Measurements from ENCODE around the gene LETMD1.
"Not testable (repeated sequence)": the region's sequence is repeated elsewhere in the genome, so short reads cannot be mapped to it uniquely, and the experiment has no call there.

The LETMD1 gene

DNA sequence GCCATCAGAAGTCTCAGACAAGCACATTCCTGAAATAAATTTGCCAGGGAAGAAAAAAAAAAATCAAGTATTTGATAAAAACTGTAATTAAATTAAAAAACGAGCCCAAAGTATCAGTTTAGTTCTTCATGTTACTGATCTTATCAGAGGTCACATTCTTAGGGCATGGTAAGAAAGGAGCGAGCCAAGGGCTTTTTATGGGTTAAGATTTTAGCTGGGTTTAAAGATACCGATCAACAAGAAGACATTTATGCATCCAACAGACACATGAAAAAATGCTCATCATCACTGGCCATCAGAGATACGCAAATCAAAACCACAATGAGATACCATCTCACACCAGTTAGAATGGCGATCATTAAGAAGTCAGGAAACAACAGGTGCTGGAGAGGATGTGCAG lies 30.2 kb downstream of the LETMD1 start:
- H3K4me1 ChIP-seq (ENCODE audit: control insufficient read depth, insufficient read depth, low read length); CTCF ChIA-PET; H3K4me3 ChIP-seq (ENCODE audit: low read depth, low read length); H3K9me3 ChIP-seq (ENCODE audit: control insufficient read depth, insufficient read depth, low read depth, low read length); H3K36me3 ChIP-seq (ENCODE audit: control insufficient read depth in 2 of 2, insufficient read depth in 1 of 2, low read length in 2 of 2); POLR2A ChIA-PET; H3K27ac ChIP-seq (ENCODE audit: extremely low read depth, low read depth, low read length): not testable (repeated sequence)
- TF ChIP-seq SCRT2 (tag by site-specific recombination; IDR thresholded peaks at IDR 0.05), result peak; percentile 77

DNA sequence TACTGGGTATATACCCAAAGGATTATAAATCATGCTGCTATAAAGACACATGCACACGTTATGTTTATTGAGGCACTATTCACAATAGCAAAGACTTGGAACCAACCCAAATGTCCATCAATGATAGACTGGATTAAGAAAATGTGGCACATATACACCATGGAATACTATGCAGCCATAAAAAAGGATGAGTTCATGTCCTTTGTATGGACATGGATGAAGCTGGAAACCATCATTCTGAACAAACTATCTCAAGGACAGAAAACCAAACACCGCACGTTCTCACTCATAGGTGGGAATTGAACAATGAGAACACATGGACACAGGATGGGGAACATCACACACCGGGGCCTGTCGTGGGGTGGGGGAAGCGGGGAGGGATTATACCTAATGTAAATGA lies 30.7 kb downstream of the LETMD1 start:
- H3K36me3 ChIP-seq (ENCODE audit: control insufficient read depth in 2 of 2, insufficient read depth in 1 of 2, low read length in 2 of 2); CTCF ChIA-PET; H3K27ac ChIP-seq (ENCODE audit: extremely low read depth, low read depth, low read length); H3K9me3 ChIP-seq (ENCODE audit: control insufficient read depth, insufficient read depth, low read depth, low read length); H3K4me3 ChIP-seq (ENCODE audit: low read depth, low read length); POLR2A ChIA-PET; H3K4me1 ChIP-seq (ENCODE audit: control insufficient read depth, insufficient read depth, low read length): not testable (repeated sequence)
- TF ChIP-seq ZNF280D (tag by site-specific recombination; IDR thresholded peaks at IDR 0.05) (0 out of 2 replicates have a peak, but pooled peaks have one; percentile 77), ZNF146 (tag by site-specific recombination; IDR thresholded peaks at IDR 0.05) (peak; percentile 100), ZNF580 (tag by site-specific recombination; IDR thresholded peaks at IDR 0.05) (peak; percentile 82; the same call in 1 of the 2 replicates)

GRCh38 chr12:51080136-51080535 lies 32.0 kb downstream of the LETMD1 start:
- H3K9me3 ChIP-seq (ENCODE audit: control insufficient read depth, insufficient read depth, low read depth, low read length), result no peaks in the 10 kb centered on the region
- H3K36me3 ChIP-seq (ENCODE audit: control insufficient read depth in 2 of 2, insufficient read depth in 1 of 2, low read length in 2 of 2), result peaks cover 1 to 4% of the 10 kb centered on the region in 2 experiments; a peak in 2 of 3 replicates
- CTCF ChIA-PET, result interaction anchor here (0.7 kb wide), 1 partner anchor 270 kb away, joined by 3 read pairs; no protein-coding TSS in a partner anchor
- no peak overlapping the region for H3K27ac ChIP-seq (ENCODE audit: extremely low read depth, low read depth, low read length)
- H3K4me1 ChIP-seq (ENCODE audit: control insufficient read depth, insufficient read depth, low read length), result peaks cover 8% of the 10 kb centered on the region; the same call in 1 of the 2 replicates
- POLR2A ChIA-PET, result interaction anchor here (0.6 kb wide), 1 partner anchor 320 kb away, joined by 3 read pairs; no protein-coding TSS in a partner anchor
- H3K4me3 ChIP-seq (ENCODE audit: low read depth, low read length), result no peak overlapping the region
- TF ChIP-seq ZNF366 (tag by site-specific recombination; conservative IDR thresholded peaks at IDR 0.05), result peak; percentile 26; the same call in 1 of the 2 replicates
- 0 out of 2 replicates have a peak, but pooled peaks have one; percentile 33 for TF ChIP-seq ZBTB17 (tag by site-specific recombination; IDR thresholded peaks at IDR 0.05)
- peak; percentile 34; the same call in 1 of the 2 replicates for TF ChIP-seq ZNF335 (tag by site-specific recombination; conservative IDR thresholded peaks at IDR 0.05)
- TF ChIP-seq ZNF140 (tag by site-specific recombination; IDR thresholded peaks at IDR 0.05), result no peak
- 0 out of 2 replicates have a peak, but pooled peaks have one; percentile 36 for TF ChIP-seq PRDM6 (tag by site-specific recombination; IDR thresholded peaks at IDR 0.05)
- TF ChIP-seq ZNF274 (IDR thresholded peaks at IDR 0.05; ENCODE audit: low read length), result no peak
- TF ChIP-seq ZNF274 (tag by site-specific recombination; IDR thresholded peaks at IDR 0.05; ENCODE audit: borderline replicate concordance), result no peak
- TF ChIP-seq OSR2 (tag by site-specific recombination; IDR thresholded peaks at IDR 0.05), result peak; percentile 20; the same call in 1 of the 2 replicates
- TF ChIP-seq, protein P1, sequence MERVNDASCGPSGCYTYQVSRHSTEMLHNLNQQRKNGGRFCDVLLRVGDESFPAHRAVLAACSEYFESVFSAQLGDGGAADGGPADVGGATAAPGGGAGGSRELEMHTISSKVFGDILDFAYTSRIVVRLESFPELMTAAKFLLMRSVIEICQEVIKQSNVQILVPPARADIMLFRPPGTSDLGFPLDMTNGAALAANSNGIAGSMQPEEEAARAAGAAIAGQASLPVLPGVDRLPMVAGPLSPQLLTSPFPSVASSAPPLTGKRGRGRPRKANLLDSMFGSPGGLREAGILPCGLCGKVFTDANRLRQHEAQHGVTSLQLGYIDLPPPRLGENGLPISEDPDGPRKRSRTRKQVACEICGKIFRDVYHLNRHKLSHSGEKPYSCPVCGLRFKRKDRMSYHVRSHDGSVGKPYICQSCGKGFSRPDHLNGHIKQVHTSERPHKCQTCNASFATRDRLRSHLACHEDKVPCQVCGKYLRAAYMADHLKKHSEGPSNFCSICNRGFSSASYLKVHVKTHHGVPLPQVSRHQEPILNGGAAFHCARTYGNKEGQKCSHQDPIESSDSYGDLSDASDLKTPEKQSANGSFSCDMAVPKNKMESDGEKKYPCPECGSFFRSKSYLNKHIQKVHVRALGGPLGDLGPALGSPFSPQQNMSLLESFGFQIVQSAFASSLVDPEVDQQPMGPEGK (tag by site-specific recombination; IDR thresholded peaks at IDR 0.05), result no peak
- TF ChIP-seq, protein P2, sequence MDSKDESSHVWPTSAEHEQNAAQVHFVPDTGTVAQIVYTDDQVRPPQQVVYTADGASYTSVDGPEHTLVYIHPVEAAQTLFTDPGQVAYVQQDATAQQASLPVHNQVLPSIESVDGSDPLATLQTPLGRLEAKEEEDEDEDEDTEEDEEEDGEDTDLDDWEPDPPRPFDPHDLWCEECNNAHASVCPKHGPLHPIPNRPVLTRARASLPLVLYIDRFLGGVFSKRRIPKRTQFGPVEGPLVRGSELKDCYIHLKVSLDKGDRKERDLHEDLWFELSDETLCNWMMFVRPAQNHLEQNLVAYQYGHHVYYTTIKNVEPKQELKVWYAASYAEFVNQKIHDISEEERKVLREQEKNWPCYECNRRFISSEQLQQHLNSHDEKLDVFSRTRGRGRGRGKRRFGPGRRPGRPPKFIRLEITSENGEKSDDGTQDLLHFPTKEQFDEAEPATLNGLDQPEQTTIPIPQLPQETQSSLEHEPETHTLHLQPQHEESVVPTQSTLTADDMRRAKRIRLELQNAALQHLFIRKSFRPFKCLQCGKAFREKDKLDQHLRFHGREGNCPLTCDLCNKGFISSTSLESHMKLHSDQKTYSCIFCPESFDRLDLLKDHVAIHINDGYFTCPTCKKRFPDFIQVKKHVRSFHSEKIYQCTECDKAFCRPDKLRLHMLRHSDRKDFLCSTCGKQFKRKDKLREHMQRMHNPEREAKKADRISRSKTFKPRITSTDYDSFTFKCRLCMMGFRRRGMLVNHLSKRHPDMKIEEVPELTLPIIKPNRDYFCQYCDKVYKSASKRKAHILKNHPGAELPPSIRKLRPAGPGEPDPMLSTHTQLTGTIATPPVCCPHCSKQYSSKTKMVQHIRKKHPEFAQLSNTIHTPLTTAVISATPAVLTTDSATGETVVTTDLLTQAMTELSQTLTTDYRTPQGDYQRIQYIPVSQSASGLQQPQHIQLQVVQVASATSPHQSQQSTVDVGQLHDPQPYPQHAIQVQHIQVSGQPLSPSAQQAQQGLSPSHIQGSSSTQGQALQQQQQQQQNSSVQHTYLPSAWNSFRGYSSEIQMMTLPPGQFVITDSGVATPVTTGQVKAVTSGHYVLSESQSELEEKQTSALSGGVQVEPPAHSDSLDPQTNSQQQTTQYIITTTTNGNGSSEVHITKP (tag by site-specific recombination; IDR thresholded peaks at IDR 0.05), result peak; percentile 41; the same call in 1 of the 2 replicates

All from HEK293 (cell line).